GM21526 (cell line): ENCODE results near the gene CHP1.
"Not testable (repeated sequence)": the region's sequence is repeated elsewhere in the genome, so short reads cannot be mapped to it uniquely, and the experiment has no call there.

Experiments used
- ATAC-seq: cut with Tn5 transposase; IDR thresholded peaks from one replicate; pipeline ENCODE4 v1.9.1; 2021; ENCODE audit warnings: moderate library complexity; ENCODE audit not compliant: unreplicated experiment, low FRiP score

Gene CHP1

GRCh38 chr15:41230650-41231421 is at the start of gene CHP1, which contains the start of gene EXD1:
Gene CHP1, plus strand, starts transcription at chr15:41231268. Its CDS starts 115 bp downstream, at chr15:41231383.
Gene EXD1, minus strand, starts transcription at chr15:41230757. Its CDS starts 4,182 bp downstream, at chr15:41226575.
- peak; percentile 94 for ATAC-seq

- ATAC-seq: no peak
Observed at GRCh38 chr15:41182266-41182665, 48.8 kb upstream of the CHP1 start.

GRCh38 chr15:41183581-41183980 is 47.5 kb upstream of the CHP1 start:
- no peak for ATAC-seq

GRCh38 chr15:41194444-41194843 is 36.6 kb upstream of the CHP1 start:
- no peak for ATAC-seq

GRCh38 chr15:41199470-41199869 is 31.6 kb upstream of the CHP1 start:
- ATAC-seq: no peak

- ATAC-seq: no peak
Observed at GRCh38 chr15:41203395-41203794, 27.7 kb upstream of the CHP1 start.

GRCh38 chr15:41205315-41205714 is 25.8 kb upstream of the CHP1 start:
- ATAC-seq: no peak

GRCh38 chr15:41207687-41208448 is 23.2 kb upstream of the CHP1 start:
- no peak for ATAC-seq

GRCh38 chr15:41215708-41216107 is 15.4 kb upstream of the CHP1 start:
- ATAC-seq: no peak

GRCh38 chr15:41218851-41219250 is 12.2 kb upstream of the CHP1 start:
- ATAC-seq: no peak

GRCh38 chr15:41219381-41219780 is 11.7 kb upstream of the CHP1 start:
- no peak for ATAC-seq

- ATAC-seq: no peak
Observed at GRCh38 chr15:41230345-41230649, 771 bp upstream of the CHP1 start.

GRCh38 chr15:41231422-41232226 is 556 bp downstream of the CHP1 start:
- peak; percentile 33 for ATAC-seq

- no peak for ATAC-seq
Observed at GRCh38 chr15:41233367-41233771, 2.3 kb downstream of the CHP1 start.

GRCh38 chr15:41235228-41235627 is 4.2 kb downstream of the CHP1 start:
- not testable (repeated sequence) for ATAC-seq

GRCh38 chr15:41235929-41236328 is 4.9 kb downstream of the CHP1 start:
- ATAC-seq: no peak

GRCh38 chr15:41238100-41238499 is 7.0 kb downstream of the CHP1 start:
- no peak for ATAC-seq

- ATAC-seq: no peak
Observed at GRCh38 chr15:41241221-41241964, 10.3 kb downstream of the CHP1 start.

- ATAC-seq: not testable (repeated sequence)
Observed at GRCh38 chr15:41250745-41251144, 19.7 kb downstream of the CHP1 start.

GRCh38 chr15:41251411-41251810 is 20.3 kb downstream of the CHP1 start:
- ATAC-seq: no peak
